Measurements from ENCODE around the gene LRPPRC.

Gene LRPPRC

DNA sequence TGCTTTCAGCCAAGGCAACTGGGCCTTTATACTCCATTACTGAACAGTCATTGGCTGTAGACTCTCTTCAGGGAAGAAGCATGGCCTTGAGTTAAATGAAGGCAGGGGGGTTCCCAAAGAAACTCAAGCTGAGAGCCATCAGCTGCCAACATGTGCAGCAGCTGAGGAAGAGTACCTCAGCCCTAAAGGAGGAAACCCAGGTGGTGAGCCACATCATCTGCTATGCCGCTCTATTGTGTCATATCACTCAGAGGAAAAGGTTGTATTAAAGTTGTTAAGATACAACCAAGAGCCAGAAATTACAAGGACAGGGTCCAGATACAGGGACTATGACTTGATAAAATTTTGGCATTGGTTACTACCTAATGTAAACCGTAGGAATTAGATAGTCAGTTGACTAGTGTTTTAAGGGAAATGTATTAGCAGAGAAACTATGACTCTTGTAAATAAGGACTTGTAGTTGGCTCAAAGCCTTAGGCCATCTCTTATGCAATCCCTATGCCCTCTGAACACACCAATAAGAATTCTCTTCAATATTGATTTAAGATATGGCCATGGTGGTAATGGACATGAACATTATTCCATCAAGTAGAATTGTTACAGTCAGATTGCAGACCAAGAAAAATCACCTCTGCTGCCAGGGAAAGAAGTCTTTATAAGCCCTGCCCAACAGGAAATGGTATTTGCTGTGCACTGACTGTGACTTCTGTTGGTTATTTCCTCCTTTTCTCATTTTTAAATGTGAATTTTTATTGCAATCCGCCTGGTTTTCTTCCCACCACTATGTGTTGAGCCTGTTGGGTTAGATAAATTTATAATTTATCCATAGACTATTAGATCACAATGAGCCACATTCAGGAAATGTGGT, 9.2 kb upstream of the LRPPRC start:
- Histone ChIP-seq H3K27me3 (ENCODE audit: insufficient read depth, low read depth) (no peaks in the 10 kb centered on the region), H3K4me1 (ENCODE audit: low read depth, poor library complexity, severe bottlenecking) (no peaks in the 10 kb centered on the region), H3K36me3 (ENCODE audit: insufficient read depth) (no peaks in the 10 kb centered on the region), H3K27ac (no peak overlapping the region), H3K79me2 (ENCODE audit: insufficient read depth, low read depth) (no peaks in the 10 kb centered on the region), H4K20me1 (ENCODE audit: insufficient read depth) (no peaks in the 10 kb centered on the region), H2AFZ (ENCODE audit: low read depth) (no peak overlapping the region), H3K9ac (no peak overlapping the region), H3K4me2 (no peak overlapping the region), H3K4me3 (IDR thresholded peaks at IDR 0.05; ENCODE audit: insufficient read depth, low read depth, low read length) (no peak overlapping the region)
- TF ChIP-seq, protein P1, sequence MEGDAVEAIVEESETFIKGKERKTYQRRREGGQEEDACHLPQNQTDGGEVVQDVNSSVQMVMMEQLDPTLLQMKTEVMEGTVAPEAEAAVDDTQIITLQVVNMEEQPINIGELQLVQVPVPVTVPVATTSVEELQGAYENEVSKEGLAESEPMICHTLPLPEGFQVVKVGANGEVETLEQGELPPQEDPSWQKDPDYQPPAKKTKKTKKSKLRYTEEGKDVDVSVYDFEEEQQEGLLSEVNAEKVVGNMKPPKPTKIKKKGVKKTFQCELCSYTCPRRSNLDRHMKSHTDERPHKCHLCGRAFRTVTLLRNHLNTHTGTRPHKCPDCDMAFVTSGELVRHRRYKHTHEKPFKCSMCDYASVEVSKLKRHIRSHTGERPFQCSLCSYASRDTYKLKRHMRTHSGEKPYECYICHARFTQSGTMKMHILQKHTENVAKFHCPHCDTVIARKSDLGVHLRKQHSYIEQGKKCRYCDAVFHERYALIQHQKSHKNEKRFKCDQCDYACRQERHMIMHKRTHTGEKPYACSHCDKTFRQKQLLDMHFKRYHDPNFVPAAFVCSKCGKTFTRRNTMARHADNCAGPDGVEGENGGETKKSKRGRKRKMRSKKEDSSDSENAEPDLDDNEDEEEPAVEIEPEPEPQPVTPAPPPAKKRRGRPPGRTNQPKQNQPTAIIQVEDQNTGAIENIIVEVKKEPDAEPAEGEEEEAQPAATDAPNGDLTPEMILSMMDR (conservative IDR thresholded peaks at IDR 0.05; ENCODE audit: low read depth, low read length) = no peak

DNA sequence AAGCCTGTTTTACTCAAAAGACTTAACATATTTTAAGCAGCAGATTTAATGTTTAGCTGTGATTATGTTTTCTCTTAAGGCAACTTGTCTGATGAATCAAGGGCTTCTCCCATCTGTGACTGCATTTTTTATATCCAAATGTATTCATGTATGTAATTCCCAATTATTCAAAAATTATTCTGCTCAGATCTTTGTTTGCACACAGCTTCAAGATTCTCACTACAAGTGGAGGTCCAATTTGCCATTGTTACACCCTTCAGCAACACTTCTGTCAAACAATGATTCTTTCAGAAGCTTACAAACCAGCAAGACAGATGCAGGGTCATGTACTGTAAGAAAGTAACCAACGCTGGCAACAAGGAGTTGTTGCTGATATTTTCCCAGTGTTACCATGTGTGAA, 5.9 kb upstream of the LRPPRC start:
- TF ChIP-seq, protein P1 (conservative IDR thresholded peaks at IDR 0.05; ENCODE audit: low read depth, low read length) = no peak

DNA sequence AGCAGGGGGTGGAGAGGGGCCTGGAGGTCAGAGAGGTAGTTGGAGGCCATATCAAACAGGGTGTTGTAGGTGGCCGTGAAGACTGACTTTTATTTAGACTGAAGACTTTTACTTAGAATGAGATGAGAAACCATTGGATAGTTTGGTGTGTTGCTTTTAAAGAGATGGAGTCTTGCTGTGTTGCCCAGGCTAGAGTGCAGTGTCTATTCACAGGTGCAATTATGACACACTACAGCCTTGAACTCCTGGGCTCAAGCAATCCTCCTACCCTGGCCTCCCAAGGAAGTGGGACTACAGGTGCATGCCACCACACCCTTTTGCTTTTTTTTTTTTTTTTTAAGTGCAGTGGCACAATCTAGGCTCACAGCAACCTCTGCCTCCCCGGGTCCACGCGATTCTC, 2.5 kb upstream of the LRPPRC start:
- TF ChIP-seq, protein P1 (conservative IDR thresholded peaks at IDR 0.05; ENCODE audit: low read depth, low read length) = no peak
- peaks cover 12% of the 10 kb centered on the region; the same call in 1 of the 2 replicates for H4K20me1 ChIP-seq (ENCODE audit: insufficient read depth)
- H2AFZ ChIP-seq (ENCODE audit: low read depth) = no peak overlapping the region
- no peak overlapping the region for H3K9ac ChIP-seq
- peaks cover 18% of the 10 kb centered on the region for H3K4me1 ChIP-seq (ENCODE audit: low read depth, poor library complexity, severe bottlenecking)
- H3K79me2 ChIP-seq (ENCODE audit: insufficient read depth, low read depth) = peaks cover 25% of the 10 kb centered on the region
- H3K36me3 ChIP-seq (ENCODE audit: insufficient read depth) = no peaks in the 10 kb centered on the region; the same call in 1 of the 2 replicates
- no peak overlapping the region for H3K4me3 ChIP-seq (IDR thresholded peaks at IDR 0.05; ENCODE audit: insufficient read depth, low read depth, low read length)
- no peaks in the 10 kb centered on the region for H3K27me3 ChIP-seq (ENCODE audit: insufficient read depth, low read depth)
- H3K4me2 ChIP-seq = no peak overlapping the region
- no peak overlapping the region for H3K27ac ChIP-seq

More for the DNA sequence above, 5.9 kb upstream of the LRPPRC start:
- Histone ChIP-seq H3K4me2 (no peak overlapping the region), H4K20me1 (ENCODE audit: insufficient read depth) (no peaks in the 10 kb centered on the region), H3K79me2 (ENCODE audit: insufficient read depth, low read depth) (no peaks in the 10 kb centered on the region), H3K9ac (no peak overlapping the region), H3K4me1 (ENCODE audit: low read depth, poor library complexity, severe bottlenecking) (no peaks in the 10 kb centered on the region), H3K27me3 (ENCODE audit: insufficient read depth, low read depth) (no peaks in the 10 kb centered on the region), H3K36me3 (ENCODE audit: insufficient read depth) (no peaks in the 10 kb centered on the region), H2AFZ (ENCODE audit: low read depth) (no peak overlapping the region), H3K27ac (no peak overlapping the region), H3K4me3 (IDR thresholded peaks at IDR 0.05; ENCODE audit: insufficient read depth, low read depth, low read length) (no peak overlapping the region)

DNA sequence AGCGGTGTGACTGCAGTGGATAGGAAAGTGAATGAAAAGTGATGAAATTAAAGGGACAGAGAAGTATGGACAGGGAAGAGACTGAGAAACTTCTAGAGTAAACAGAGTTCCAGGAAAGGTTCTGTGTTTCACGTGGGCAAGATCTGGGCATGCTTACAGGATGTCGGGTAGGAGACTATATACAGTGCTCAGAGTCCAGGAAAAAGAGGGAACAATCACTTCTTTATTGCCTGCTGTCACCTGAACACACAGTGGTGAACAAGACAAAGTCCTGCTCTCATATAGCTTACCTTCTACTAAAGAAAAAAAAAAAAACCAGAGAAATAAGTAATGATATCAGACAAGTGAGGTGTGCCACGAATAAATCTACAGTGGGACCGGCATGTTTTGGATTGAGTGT, 2.4 kb downstream of the LRPPRC start:
- Histone ChIP-seq H3K79me2 (ENCODE audit: insufficient read depth, low read depth) (peaks cover 74% of the 10 kb centered on the region), H3K27ac (no peak overlapping the region), H3K36me3 (ENCODE audit: insufficient read depth) (no peaks in the 10 kb centered on the region; the same call in 1 of the 2 replicates), H3K4me2 (peak overlapping the region; percentile 95; the same call in 1 of the 2 replicates), H4K20me1 (ENCODE audit: insufficient read depth) (peaks cover 49% of the 10 kb centered on the region), H3K27me3 (ENCODE audit: insufficient read depth, low read depth) (no peaks in the 10 kb centered on the region), H3K9ac (no peak overlapping the region), H3K4me3 (IDR thresholded peaks at IDR 0.05; ENCODE audit: insufficient read depth, low read depth, low read length) (no peak overlapping the region), H3K4me1 (ENCODE audit: low read depth, poor library complexity, severe bottlenecking) (peaks cover 20% of the 10 kb centered on the region), H2AFZ (ENCODE audit: low read depth) (no peak overlapping the region)
- TF ChIP-seq, protein P1 (conservative IDR thresholded peaks at IDR 0.05; ENCODE audit: low read depth, low read length) = no peak

Measured in KMS-11 (cell line).